CD8-positive, alpha-beta memory T cell (primary cell): Measurements from ENCODE around the gene LEPR. TPM values are rescaled to one million over a fixed set of nuclear protein-coding genes. Genes with fewer than 3 reads are reported as not detected.

Experiments
- CTCF ChIA-PET: fragments of 350-600 bp; sonication (Branson Sonifier 250); formaldehyde crosslinking; loops from one replicate; lab custom pipeline; 2021; ENCODE audit warnings: antibody characterized with exemption; lab: Charles Lee
- POLR2A ChIA-PET: fragments of 350-600 bp; sonication (Branson Sonifier 250); formaldehyde crosslinking; loops from one replicate; lab custom pipeline; 2021; ENCODE audit warnings: antibody characterized with exemption; lab: Charles Lee
- DNase-seq, 5 donors: peaks; one replicate each; pipeline versions ENCODE4 v3.0.0 to v3.0.0-alpha.2; 2020 to 2022; ENCODE audit warnings: mixed read lengths in 1 of 5
- H3K27ac ChIP-seq: one replicate; pipeline ENCODE4 v1.7.0; 2013; ENCODE audit warnings: low read depth, mild to moderate bottlenecking, low read length, moderate library complexity
- H3K27me3 ChIP-seq: 2 replicates; pipeline ENCODE4 v1.7.0; 2013; ENCODE audit warnings: low read length, mild to moderate bottlenecking; ENCODE audit not compliant: insufficient read depth, poor library complexity, severe bottlenecking
- H3K36me3 ChIP-seq: 2 replicates; pipeline ENCODE4 v1.7.0; 2013; ENCODE audit warnings: mild to moderate bottlenecking, low read length, moderate library complexity; ENCODE audit not compliant: insufficient read depth
- H3K4me1 ChIP-seq: 2 replicates; pipeline ENCODE4 v1.7.0; 2013; ENCODE audit warnings: mild to moderate bottlenecking, low read length, moderate library complexity; ENCODE audit not compliant: insufficient read depth
- H3K4me3 ChIP-seq: 2 replicates; pipeline ENCODE4 v1.7.0; 2013; ENCODE audit warnings: mild to moderate bottlenecking, low read length
- H3K9me3 ChIP-seq: 2 replicates; pipeline ENCODE4 v1.7.0; 2013; ENCODE audit warnings: mild to moderate bottlenecking, low read length
- H3K27ac Mint-ChIP-seq, 8 donors: one replicate each; pipeline ENCODE4 v1.8.0; 2020 to 2021; ENCODE audit warnings: mixed read lengths in 8 of 8, mild to moderate bottlenecking in 6 of 8, inconsistent platforms in 3 of 8, moderate library complexity in 3 of 8
- H3K27me3 Mint-ChIP-seq, 2 donors: one replicate each; pipeline ENCODE4 v1.8.0; 2020 to 2021; ENCODE audit warnings: mixed read lengths in 2 of 2, mild to moderate bottlenecking in 1 of 2, moderate library complexity in 1 of 2
- H3K36me3 Mint-ChIP-seq, 3 donors: one replicate each; pipeline ENCODE4 v1.8.0; 2020 to 2021; ENCODE audit warnings: mixed read lengths in 3 of 3, inconsistent platforms in 1 of 3, mild to moderate bottlenecking in 1 of 3
- H3K4me1 Mint-ChIP-seq, 3 donors: one replicate each; pipeline ENCODE4 v1.8.0; 2020 to 2021; ENCODE audit warnings: mixed read lengths in 3 of 3, inconsistent platforms in 1 of 3, mild to moderate bottlenecking in 1 of 3
- H3K4me3 Mint-ChIP-seq, 7 donors: one replicate each; pipeline ENCODE4 v1.8.0; 2020 to 2021; ENCODE audit warnings: mixed read lengths in 7 of 7, mild to moderate bottlenecking in 6 of 7, moderate library complexity in 4 of 7, inconsistent platforms in 2 of 7
- H3K9me3 Mint-ChIP-seq, 5 donors: one replicate each; pipeline ENCODE4 v1.8.0; 2020 to 2022; ENCODE audit warnings: mixed read lengths in 5 of 5, mild to moderate bottlenecking in 3 of 5, moderate library complexity in 2 of 5, inconsistent platforms in 1 of 5
- polyA plus RNA-seq: library from polyadenylated mRNA; unstranded; fragments of 300-500 nt; fragmentation: Illumina TruSeq; gene quantifications from one replicate; pipeline ENCODE4 v1.2.3, GENCODE V29; 2021
- total RNA-seq, 2 experiments: library from RNA; stranded (reverse); gene quantifications; one replicate each; pipeline ENCODE4 v1.2.3, GENCODE V29; 2021

Gene LEPR
- total and polyA plus RNA-seq, 3 experiments from 2014 or later = 1.5 to 3.1 (median 1.8) TPM

DNA sequence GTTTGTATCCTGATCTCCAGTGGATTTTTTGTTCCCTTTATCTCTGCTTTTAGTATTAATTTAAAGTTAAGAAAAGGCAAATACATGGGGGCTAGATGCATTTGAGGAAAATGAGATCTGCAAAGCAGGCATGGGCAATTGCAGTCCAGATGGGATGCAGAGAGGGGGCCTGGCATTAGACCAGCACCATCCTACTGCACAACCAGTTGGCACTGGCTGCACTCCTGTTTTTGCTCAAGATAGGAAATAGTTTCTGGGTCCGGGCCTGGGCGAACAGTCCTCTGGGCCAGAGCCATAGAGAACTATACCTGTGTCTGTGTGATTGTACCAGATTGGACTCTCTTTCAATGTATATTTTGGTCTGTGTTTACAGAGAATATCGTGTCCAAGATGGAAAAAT, 34.0 kb upstream of the LEPR start:
- H3K4me1 ChIP-seq = no peaks in the 10 kb centered on the region
- no peak overlapping the region for H3K27ac ChIP-seq
- POLR2A ChIA-PET = no interaction called here
- no peak overlapping the region for H3K4me3 Mint-ChIP-seq
- CTCF ChIA-PET = no interaction called here
- H3K36me3 ChIP-seq = no peaks in the 10 kb centered on the region
- peaks cover 1 to 21% (median 8%) of the 10 kb centered on the region in 3 donors for H3K36me3 Mint-ChIP-seq
- no peaks in the 10 kb centered on the region for H3K27me3 ChIP-seq
- no peaks in the 10 kb centered on the region for H3K4me1 Mint-ChIP-seq
- peaks cover 0 to 2% (median 0%) of the 10 kb centered on the region in 5 donors for H3K9me3 Mint-ChIP-seq
- no peaks in the 10 kb centered on the region for H3K9me3 ChIP-seq
- DNase-seq = no peak
- no peak overlapping the region for H3K27ac Mint-ChIP-seq
- no peak overlapping the region for H3K4me3 ChIP-seq
- H3K27me3 Mint-ChIP-seq = no peaks in the 10 kb centered on the region

DNA sequence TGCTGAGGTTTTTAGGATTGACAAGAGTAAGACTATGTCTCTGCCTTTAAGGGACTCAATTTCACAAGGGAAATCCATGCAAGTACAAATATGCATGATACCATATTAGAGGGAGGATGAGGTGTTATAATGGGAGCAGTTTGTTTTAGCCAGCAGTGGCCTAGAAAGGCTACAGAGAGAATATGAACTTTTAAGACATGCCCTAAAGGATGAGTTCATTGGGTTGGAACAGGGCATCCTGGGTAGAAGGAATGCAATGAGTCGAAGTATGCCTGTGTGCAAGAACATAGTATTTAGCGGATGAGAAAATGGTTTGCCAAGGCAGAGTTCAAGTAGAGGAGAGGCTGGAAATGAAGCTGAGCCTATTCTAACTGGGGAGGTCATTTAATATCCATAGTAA, 32.6 kb upstream of the LEPR start:
- no peaks in the 10 kb centered on the region for H3K27me3 Mint-ChIP-seq

DNA sequence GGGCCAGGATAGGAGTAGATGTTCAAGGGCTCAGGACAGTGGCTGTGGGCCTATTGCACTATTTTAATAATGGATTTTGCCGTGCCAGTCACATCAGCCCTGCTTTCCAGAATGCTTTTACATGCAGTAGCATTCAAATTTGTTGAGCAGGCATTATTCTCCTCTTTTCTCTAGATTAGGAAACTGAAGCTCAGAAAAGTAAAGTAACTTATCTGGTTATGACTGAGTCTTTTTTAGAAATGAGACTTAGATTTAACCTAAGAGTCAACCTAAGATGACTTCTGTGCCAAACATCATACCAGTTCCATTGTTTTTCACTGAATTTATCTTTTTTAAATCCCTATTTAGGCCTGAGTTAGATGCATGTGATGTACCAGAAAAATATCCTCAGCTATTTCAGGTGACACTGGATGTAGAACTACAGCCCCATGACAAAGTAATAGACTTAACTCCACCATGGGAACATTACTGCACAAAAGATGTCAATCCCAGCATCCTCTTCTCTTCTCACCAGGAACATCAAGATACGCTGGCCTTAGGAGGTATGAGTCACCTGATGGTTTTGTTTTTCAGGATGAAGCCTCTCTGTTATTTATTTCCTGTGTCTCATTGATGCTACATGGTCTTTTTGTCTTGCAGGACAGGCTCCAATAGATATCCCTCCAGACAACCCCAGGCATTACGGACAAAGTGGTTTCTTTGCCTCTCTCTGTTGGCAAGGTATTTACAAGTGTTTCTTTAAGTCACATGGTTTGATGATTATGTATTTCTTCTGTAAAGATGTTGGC, 31.4 kb upstream of the LEPR start:
- Mint-ChIP-seq H3K27me3 (no peaks in the 10 kb centered on the region), H3K27ac (no peak overlapping the region), H3K4me1 (peaks cover 2 to 8% (median 6%) of the 10 kb centered on the region in 3 donors), H3K36me3 (peaks cover 0 to 20% (median 1%) of the 10 kb centered on the region in 3 donors), H3K4me3 (no peak overlapping the region), H3K9me3 (no peaks in the 10 kb centered on the region)
- Histone ChIP-seq H3K4me3 (no peak overlapping the region), H3K4me1 (no peaks in the 10 kb centered on the region), H3K36me3 (no peaks in the 10 kb centered on the region), H3K27ac (no peak overlapping the region), H3K9me3 (no peaks in the 10 kb centered on the region), H3K27me3 (no peaks in the 10 kb centered on the region)
- no peak for DNase-seq
- CTCF ChIA-PET = no interaction called here
- POLR2A ChIA-PET = no interaction called here

More for the DNA sequence above, 32.6 kb upstream of the LEPR start:
- Histone ChIP-seq H3K27ac (no peak overlapping the region), H3K4me1 (no peaks in the 10 kb centered on the region), H3K27me3 (no peaks in the 10 kb centered on the region), H3K36me3 (no peaks in the 10 kb centered on the region), H3K9me3 (no peaks in the 10 kb centered on the region), H3K4me3 (no peak overlapping the region)
- H3K9me3 Mint-ChIP-seq = no peaks in the 10 kb centered on the region
- H3K27ac Mint-ChIP-seq = no peak overlapping the region
- H3K4me1 Mint-ChIP-seq = no peaks in the 10 kb centered on the region
- no peak overlapping the region for H3K4me3 Mint-ChIP-seq
- CTCF ChIA-PET = no interaction called here
- DNase-seq = no peak
- POLR2A ChIA-PET = no interaction called here
- peaks cover 1 to 20% (median 1%) of the 10 kb centered on the region in 3 donors for H3K36me3 Mint-ChIP-seq

DNA sequence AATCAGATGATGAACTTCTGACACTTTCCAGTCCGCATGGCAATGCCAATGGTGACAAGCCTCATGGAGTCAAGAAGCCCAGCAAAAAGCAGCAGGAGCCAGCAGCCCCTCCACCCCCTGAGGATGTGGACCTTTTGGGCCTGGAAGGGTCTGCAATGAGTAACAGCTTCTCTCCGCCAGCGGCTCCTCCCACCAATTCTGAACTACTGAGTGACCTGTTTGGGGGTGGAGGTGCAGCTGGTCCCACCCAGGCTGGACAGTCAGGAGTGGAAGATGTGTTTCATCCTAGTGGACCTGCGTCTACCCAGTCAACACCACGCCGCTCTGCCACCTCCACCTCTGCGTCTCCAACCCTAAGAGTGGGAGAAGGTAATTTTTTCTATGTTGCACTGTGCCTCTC, 28.0 kb upstream of the LEPR start:
- H3K27ac Mint-ChIP-seq = no peak overlapping the region
- no peak overlapping the region for H3K4me3 Mint-ChIP-seq
- no peaks in the 10 kb centered on the region for H3K27me3 Mint-ChIP-seq
- H3K27me3 ChIP-seq = no peaks in the 10 kb centered on the region
- no peaks in the 10 kb centered on the region for H3K36me3 ChIP-seq
- CTCF ChIA-PET = no interaction called here
- no peaks in the 10 kb centered on the region for H3K9me3 Mint-ChIP-seq
- peaks cover 5 to 10% (median 6%) of the 10 kb centered on the region in 3 donors for H3K4me1 Mint-ChIP-seq
- H3K27ac ChIP-seq = no peak overlapping the region
- no peaks in the 10 kb centered on the region for H3K9me3 ChIP-seq
- no peak for DNase-seq
- peaks cover 4 to 29% (median 5%) of the 10 kb centered on the region in 3 donors for H3K36me3 Mint-ChIP-seq
- H3K4me3 ChIP-seq = no peak overlapping the region
- no peaks in the 10 kb centered on the region for H3K4me1 ChIP-seq
- POLR2A ChIA-PET = no interaction called here

DNA sequence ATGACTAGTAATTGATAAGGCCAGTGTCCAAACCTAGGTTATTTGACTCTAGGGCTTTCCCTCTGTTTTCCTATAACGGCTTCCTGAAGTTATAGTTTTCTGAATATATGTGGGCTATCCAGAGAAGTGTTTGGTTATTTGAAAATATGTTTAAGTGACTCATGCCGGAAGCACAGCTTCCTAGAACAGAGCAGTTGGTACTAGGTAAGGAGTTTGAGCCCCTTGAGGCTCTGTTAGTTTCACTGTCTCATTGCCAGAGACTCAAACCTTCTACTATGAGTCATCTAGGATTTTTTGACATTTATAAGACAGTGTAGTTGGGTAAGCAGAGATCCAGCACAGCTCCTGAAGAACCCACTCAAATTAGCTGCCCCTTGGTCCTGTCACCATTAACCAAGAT, 27.1 kb upstream of the LEPR start:
- ChIA-PET POLR2A (no interaction called here), CTCF (interaction anchor here (0.9 kb wide), 1 partner anchor 8 kb away, joined by 3 read pairs; no protein-coding TSS in a partner anchor)
- no peaks in the 10 kb centered on the region for H3K9me3 Mint-ChIP-seq
- Histone ChIP-seq H3K4me3 (no peak overlapping the region), H3K9me3 (no peaks in the 10 kb centered on the region), H3K36me3 (no peaks in the 10 kb centered on the region), H3K4me1 (no peaks in the 10 kb centered on the region), H3K27me3 (no peaks in the 10 kb centered on the region), H3K27ac (no peak overlapping the region)
- H3K4me1 Mint-ChIP-seq = peaks cover 5 to 10% (median 6%) of the 10 kb centered on the region in 3 donors
- H3K4me3 Mint-ChIP-seq = no peak overlapping the region
- peaks cover 4 to 26% (median 7%) of the 10 kb centered on the region in 3 donors for H3K36me3 Mint-ChIP-seq
- DNase-seq = no peak
- no peaks in the 10 kb centered on the region for H3K27me3 Mint-ChIP-seq
- H3K27ac Mint-ChIP-seq = no peak overlapping the region

DNA sequence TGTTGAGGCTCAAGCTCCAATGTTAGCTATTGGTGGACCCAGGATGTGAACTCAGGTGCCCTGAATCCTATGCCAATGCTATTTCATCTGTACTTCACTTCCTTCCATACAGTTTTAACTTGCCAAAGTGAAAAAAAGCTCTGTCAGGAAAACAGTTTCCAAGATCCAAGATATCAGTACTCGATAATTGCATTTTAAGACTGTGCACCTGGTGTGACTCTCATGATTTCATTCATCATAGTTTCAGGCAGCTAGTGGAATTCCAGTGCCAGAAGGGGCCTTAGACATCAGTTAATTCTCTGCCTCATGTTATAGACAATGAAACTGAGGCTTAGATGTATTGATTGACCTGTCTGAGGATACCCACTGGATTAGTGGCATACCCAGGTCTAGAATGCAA, 26.5 kb upstream of the LEPR start:
- Mint-ChIP-seq H3K27ac (no peak overlapping the region), H3K27me3 (no peaks in the 10 kb centered on the region), H3K36me3 (peaks cover 4 to 28% (median 7%) of the 10 kb centered on the region in 3 donors), H3K9me3 (no peaks in the 10 kb centered on the region), H3K4me3 (no peak overlapping the region), H3K4me1 (peaks cover 5 to 10% (median 6%) of the 10 kb centered on the region in 3 donors)
- ChIA-PET CTCF (interaction anchor here (0.9 to 1.4 kb wide), 2 partner anchors 9 to 66 kb away, joined by 3 read pairs; no protein-coding TSS in a partner anchor), POLR2A (no interaction called here)
- Histone ChIP-seq H3K27ac (no peak overlapping the region), H3K27me3 (no peaks in the 10 kb centered on the region), H3K9me3 (no peaks in the 10 kb centered on the region), H3K4me3 (no peak overlapping the region), H3K36me3 (no peaks in the 10 kb centered on the region), H3K4me1 (no peaks in the 10 kb centered on the region)
- DNase-seq = no peak

DNA sequence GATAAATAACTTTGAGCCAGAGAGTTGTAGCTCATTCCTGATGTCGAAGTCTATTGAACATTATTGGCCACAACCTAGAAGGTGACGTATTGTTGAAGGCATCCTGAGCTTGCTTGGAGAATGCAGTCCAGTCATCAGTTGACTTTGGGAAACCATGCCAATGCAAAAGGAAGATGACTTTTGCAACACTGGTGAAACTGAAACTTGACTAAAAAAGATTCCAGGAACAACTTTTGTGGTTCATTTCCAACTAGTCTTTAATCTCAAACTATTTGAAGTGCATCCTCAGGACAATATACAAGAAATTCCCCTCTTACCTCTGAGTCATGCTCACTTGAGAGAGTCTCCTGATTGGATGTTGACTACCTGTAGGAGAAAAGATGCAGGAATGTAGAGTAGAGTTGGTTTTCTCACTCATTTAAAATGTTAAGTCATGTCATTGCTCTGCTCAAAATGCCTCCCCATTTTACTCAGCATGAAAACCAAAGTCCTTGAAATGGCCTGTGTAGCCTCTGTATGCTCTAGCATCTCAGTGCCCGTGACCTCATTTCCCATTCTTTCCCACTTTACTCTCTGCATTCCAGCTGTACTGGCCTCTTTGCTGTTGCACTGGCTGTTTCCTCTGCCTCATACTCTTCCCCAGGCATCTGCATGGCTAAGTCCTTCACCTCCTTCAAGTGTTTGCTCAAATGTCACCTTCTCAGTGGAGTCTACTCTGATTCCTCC, 24.4 kb upstream of the LEPR start:
- Histone ChIP-seq H3K27ac (no peak overlapping the region), H3K4me3 (no peak overlapping the region), H3K4me1 (no peaks in the 10 kb centered on the region), H3K27me3 (no peaks in the 10 kb centered on the region), H3K36me3 (no peaks in the 10 kb centered on the region), H3K9me3 (no peaks in the 10 kb centered on the region)
- DNase-seq = no peak
- Mint-ChIP-seq H3K27me3 (no peaks in the 10 kb centered on the region), H3K27ac (no peak overlapping the region), H3K36me3 (peaks cover 8 to 30% (median 17%) of the 10 kb centered on the region in 3 donors), H3K9me3 (no peaks in the 10 kb centered on the region), H3K4me1 (peaks cover 5 to 10% (median 6%) of the 10 kb centered on the region in 3 donors), H3K4me3 (no peak overlapping the region)
- POLR2A ChIA-PET = no interaction called here
- CTCF ChIA-PET = no interaction called here

DNA sequence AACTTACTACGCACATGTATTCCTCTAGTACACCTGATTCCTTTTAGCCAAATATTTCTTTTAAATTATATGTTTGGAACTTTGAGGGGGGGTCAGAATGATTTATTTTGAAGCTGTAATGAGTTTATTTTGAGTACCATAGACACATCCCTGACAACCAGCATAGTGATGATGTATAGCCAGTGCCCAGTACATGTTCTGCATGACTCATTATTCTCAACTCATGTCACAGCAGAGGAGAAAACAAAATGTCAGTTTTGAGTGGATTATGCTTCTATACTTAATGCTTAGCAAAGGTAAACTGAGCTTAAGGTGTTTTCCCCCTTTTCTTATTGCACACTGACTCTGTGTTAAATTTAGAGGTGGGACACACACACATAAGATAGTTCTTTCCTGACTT, 22.4 kb upstream of the LEPR start:
- POLR2A ChIA-PET = no interaction called here

More for the DNA sequence above, 22.4 kb upstream of the LEPR start:
- no peaks in the 10 kb centered on the region for H3K36me3 ChIP-seq
- Mint-ChIP-seq H3K27ac (no peak overlapping the region), H3K36me3 (peaks cover 8 to 35% (median 17%) of the 10 kb centered on the region in 3 donors), H3K4me3 (no peak overlapping the region), H3K27me3 (peaks cover 0 to 1% of the 10 kb centered on the region in 2 donors), H3K9me3 (no peaks in the 10 kb centered on the region), H3K4me1 (peaks cover 5 to 10% (median 5%) of the 10 kb centered on the region in 3 donors)
- no peak for DNase-seq
- H3K27ac ChIP-seq = no peak overlapping the region
- H3K27me3 ChIP-seq = no peaks in the 10 kb centered on the region
- CTCF ChIA-PET = no interaction called here
- no peaks in the 10 kb centered on the region for H3K9me3 ChIP-seq
- H3K4me3 ChIP-seq = no peak overlapping the region
- no peaks in the 10 kb centered on the region for H3K4me1 ChIP-seq
